ENCODE measurements around the gene POTEI.
"Not testable (repeated sequence)": the region's sequence is repeated elsewhere in the genome, so short reads cannot be mapped to it uniquely, and the experiment has no call there.

Gene POTEI

GRCh38 chr2:130454712-130455083 lies 54.4 kb downstream of the POTEI start:
- DNase-seq: not testable (repeated sequence)

- not testable (repeated sequence) for DNase-seq
These were observed 55.0 kb downstream of the POTEI start for GRCh38 chr2:130453955-130454711.

GRCh38 chr2:130452897-130453296 lies 56.2 kb downstream of the POTEI start:
- DNase-seq: not testable (repeated sequence)

GRCh38 chr2:130451823-130452222 lies 57.3 kb downstream of the POTEI start:
- not testable (repeated sequence) for DNase-seq

- DNase-seq: not testable (repeated sequence)
These were observed 57.9 kb downstream of the POTEI start for GRCh38 chr2:130451278-130451677.

- DNase-seq: not testable (repeated sequence)
These were observed 58.8 kb downstream of the POTEI start for GRCh38 chr2:130450366-130450765.

GRCh38 chr2:130427631-130428030 lies 81.5 kb downstream of the POTEI start:
- DNase-seq: peak; percentile 70

- not testable (repeated sequence) for DNase-seq
These were observed 90.3 kb downstream of the POTEI start for GRCh38 chr2:130418845-130419244.

- not testable (repeated sequence) for DNase-seq
These were observed 92.4 kb downstream of the POTEI start for GRCh38 chr2:130416693-130417092.
